Measurements from ENCODE around the gene TMEM63B.
"Not testable (repeated sequence)": the region's sequence is repeated elsewhere in the genome, so short reads cannot be mapped to it uniquely, and the experiment has no call there.

The TMEM63B gene

DNA sequence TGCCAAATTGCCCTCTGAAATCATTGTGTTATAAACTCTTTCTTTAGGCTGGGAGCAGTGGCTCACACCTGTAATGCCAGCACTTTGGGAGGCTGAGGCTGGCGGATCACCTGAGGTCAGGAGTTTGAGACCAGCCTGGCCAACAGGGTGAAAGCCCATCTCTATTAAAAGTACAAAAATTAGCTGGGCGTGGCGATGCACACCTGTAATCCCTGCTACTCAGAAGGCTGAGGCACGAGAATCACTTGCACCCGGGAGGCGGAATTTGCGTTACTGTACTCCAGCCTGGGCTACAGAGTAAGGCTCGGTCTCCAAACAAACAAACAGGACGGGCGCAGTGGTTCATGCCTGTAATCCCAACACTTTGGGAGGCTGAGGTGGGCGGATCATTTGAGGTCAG lies 69.0 kb downstream of the TMEM63B start:
- DNase-seq, result not testable (repeated sequence)

DNA sequence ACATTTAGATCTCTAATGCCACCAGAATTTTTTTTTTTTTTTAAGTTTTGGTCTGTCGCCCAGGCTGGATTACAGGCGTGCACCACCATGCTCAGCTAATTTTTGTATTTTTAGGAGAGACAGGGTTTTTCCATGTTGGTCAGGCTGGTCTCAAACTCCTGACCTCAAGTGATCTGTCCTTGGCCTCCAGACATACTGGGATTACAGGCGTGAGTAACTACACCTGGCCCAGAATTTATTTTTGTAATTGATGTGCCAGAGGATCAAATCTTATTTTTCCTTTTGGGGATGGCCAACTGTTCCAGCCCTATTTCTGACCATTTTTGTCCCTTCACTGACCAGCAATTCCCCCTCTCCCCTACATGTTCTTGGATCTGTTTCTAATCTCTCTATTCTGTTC lies 71.3 kb downstream of the TMEM63B start:
- no peak for DNase-seq

DNA sequence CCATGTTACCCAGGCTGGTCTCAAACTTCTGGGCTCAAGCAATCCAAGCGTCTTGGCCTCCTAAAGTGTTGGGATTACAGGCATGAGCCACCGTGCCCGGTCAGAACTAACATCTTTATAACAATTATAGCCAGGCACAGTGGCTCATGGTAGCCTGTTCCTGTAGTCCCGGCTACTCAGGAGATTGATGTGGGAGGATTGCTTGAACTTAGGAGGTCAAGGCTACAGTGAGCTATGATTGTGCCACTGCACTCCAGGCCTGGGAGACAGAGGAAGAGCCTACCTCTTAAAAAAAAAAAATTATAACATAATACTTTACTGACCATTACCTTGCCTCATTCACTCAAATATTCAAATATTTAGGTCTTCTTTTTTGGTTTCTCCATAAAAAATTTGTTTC lies 72.5 kb downstream of the TMEM63B start:
- DNase-seq, result no peak

DNA sequence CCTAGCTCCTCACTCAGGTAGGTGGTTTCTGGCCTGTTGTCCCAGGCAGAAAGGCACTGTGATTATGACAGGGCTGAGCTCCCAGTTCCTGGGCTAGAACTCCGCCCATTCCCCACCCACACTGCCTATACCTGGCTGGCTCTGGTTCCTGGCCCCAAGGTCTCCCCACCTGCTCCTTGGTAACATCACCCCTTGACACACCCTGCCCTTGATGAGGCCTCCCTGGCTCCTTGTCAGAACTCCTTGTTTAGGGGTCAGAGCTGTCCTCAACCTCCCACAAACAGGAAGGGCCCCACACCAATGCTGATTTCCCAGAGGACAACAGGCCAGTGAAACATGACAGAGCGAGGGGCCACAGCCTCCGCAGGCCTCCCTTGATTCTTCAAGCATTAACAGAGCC lies 73.8 kb downstream of the TMEM63B start:
- no peak for DNase-seq

DNA sequence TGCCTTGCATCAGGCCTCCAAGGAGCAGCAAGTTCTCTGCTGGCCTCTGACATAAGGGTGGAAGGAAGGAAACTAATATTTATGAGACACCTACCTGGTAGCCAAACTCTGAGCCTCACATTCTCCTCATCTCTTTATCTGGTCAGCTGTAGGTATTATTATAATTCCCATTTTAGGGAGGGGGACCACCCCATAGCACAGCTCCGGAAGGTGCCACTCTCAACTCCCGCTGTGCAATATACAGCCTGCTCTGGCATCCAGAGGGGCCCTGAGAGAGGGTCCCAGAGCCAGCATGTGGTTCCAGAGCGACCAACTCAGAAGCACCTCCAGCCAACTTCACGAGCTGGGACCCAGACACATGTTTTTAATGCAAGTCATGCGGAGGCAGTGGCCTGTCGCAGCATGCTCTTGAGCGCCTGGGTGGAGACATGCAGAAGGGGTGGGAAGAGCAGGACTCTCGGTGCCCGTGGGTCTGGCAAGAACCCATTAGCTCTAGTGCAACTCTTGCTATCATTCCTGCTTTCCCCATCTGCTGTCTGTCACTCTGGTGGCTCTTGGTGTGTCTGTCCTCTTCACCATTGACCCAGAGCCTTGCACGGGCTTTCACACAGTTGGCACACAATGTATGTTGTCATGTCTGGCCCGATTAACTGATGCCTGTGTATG lies 74.4 kb downstream of the TMEM63B start:
- DNase-seq, result no peak

DNA sequence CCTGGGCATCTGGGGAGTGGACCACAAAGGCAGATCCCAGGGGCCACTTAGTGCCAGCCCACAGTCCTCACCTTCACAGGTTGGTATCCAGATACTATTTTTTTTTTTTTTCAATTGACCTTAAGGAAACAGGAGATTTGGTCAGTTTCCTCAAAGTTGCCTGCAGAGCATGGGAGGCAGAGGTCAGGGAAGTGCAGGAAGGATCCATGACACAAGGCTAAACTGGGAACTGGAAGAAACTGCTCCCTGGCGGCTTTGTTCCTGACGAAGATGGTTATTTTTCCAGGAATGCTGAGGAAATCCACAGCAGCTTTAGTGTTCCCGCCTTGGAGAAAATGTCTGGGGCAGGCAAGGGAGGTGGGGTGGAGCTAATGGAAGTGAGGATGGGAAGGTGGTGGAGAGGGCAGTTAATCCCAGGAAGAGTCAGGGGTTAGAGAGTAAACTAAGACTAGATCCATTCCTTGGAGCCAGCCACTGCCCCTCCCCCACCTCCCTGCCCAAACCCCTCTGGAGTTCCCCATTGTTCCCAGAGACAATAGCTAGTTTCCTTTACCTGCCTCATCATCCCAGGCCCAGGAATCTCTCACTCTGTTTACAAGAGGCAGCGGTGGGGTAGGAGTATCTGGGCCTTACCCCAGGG lies 75.1 kb downstream of the TMEM63B start:
- no peak for DNase-seq

DNA sequence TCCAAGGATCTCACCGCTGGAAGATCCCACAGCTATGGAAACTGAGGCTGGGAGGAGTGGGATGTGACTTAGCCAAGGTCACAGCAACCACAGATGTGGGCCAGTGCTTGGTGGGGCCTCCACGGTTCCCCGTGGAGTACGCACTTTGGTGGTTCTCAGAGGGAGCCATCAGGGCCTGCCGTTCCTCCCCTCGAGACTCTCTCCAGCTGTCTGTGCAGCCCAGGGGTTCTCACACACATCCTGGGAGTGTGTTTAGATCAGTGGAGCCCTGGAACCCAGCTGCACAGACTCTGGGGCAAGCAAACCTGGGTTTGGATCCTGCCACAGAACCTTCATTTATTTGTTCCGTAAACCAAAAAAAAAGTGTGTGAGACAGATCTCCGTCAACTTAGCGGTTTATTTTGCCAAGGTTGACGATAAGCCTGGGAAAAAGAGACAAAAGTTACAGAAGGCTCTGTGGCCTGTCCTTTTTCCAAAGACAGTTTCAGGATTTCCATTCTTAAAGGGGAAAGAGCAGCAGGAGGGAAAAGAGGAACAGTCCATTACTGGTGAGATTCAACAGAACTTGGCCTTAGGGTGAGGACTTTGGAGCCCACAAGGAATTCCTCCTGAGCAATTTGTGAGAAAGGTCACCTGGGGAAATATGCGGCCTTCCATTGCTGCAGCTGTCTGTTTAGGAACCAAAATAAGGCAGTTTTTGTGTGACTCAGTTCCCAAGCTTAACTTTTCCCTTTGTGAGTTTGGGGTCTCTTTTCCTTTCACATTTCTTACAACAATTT lies 75.8 kb downstream of the TMEM63B start:
- DNase-seq, result no peak

DNA sequence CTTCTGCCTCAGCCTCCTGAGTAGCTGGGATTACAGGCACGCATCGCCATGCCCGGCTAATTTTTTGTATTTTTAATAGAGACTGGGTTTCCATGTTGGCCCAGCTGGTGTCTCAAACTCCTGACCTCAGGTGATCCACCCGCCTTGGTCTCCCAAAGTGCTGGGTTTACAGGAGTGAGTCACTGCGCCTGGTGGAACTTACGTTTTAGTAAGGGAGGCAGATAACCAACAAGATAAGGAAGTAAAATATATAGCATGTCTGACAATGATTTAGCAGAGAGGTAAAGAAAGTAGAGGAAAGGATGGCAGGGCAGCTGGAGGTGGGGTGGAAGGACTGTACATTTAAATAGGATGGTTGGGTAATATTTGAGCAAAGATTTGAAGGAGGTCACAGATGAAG lies 76.6 kb downstream of the TMEM63B start:
- DNase-seq, result no peak
